ENCODE measurements around the gene VAPB. TPM values are rescaled to one million over a fixed set of nuclear protein-coding genes. Genes with fewer than 3 reads are reported as not detected.

VAPB gene
- total RNA-seq, 4 donors from 2014 or later = 10.9 to 20.4 (median 17.9) TPM

- Histone ChIP-seq H3K4me3 (no peak overlapping the region), H3K27ac (no peak overlapping the region), H3K36me3 (no peaks in the 10 kb centered on the region), H3K27me3 (peaks cover 6% of the 10 kb centered on the region), H3K9me3 (no peaks in the 10 kb centered on the region), H3K4me1 (no peaks in the 10 kb centered on the region)
- 70% methylated on average over 7 of the region's 7 CpGs for WGBS
- TF ChIP-seq, protein P1, sequence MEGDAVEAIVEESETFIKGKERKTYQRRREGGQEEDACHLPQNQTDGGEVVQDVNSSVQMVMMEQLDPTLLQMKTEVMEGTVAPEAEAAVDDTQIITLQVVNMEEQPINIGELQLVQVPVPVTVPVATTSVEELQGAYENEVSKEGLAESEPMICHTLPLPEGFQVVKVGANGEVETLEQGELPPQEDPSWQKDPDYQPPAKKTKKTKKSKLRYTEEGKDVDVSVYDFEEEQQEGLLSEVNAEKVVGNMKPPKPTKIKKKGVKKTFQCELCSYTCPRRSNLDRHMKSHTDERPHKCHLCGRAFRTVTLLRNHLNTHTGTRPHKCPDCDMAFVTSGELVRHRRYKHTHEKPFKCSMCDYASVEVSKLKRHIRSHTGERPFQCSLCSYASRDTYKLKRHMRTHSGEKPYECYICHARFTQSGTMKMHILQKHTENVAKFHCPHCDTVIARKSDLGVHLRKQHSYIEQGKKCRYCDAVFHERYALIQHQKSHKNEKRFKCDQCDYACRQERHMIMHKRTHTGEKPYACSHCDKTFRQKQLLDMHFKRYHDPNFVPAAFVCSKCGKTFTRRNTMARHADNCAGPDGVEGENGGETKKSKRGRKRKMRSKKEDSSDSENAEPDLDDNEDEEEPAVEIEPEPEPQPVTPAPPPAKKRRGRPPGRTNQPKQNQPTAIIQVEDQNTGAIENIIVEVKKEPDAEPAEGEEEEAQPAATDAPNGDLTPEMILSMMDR (IDR thresholded peaks at IDR 0.05) = no peak
- TF ChIP-seq POLR2A (IDR thresholded peaks at IDR 0.05) = no peak
- no peak for TF ChIP-seq POLR2AphosphoS5 (IDR thresholded peaks at IDR 0.05)
- no peak for TF ChIP-seq EP300 (IDR thresholded peaks at IDR 0.05)
- DNase-seq (ENCODE audit: low spot score in 2 of 2) = no peak
These were observed 11.1 kb upstream of the VAPB start for GRCh38 chr20:58377766-58378401.

DNA sequence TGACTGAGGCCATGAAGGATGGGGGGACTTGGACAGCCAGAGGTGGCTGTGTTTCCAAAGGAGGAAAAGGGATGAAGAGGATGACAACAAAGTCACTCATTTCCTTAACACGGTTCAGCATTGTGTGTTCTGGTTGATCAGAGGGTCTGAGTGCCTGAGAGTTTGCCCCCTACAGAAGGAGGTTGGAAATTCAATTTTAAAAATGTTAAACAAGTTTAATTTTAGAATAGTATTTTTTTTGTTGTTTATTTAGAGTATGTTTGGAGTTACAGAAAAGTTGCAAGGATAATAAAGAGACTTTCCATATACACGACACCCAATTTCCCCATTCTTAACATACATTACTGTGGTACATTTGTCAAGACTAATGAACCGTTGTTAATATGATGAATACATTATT lies 10.3 kb upstream of the VAPB start:
- H3K27ac ChIP-seq = no peak overlapping the region
- TF ChIP-seq POLR2AphosphoS5 (IDR thresholded peaks at IDR 0.05) (no peak), POLR2A (IDR thresholded peaks at IDR 0.05) (no peak), EP300 (IDR thresholded peaks at IDR 0.05) (no peak)
- TF ChIP-seq, protein P1 (IDR thresholded peaks at IDR 0.05) = no peak
- H3K9me3 ChIP-seq = no peaks in the 10 kb centered on the region
- H3K4me3 ChIP-seq = no peak overlapping the region
- peaks cover 6% of the 10 kb centered on the region for H3K27me3 ChIP-seq
- no peaks in the 10 kb centered on the region for H3K4me1 ChIP-seq
- WGBS = 61% methylated on average over 3 of the region's 3 CpGs
- no peak for DNase-seq (ENCODE audit: low spot score in 2 of 2)
- no peaks in the 10 kb centered on the region for H3K36me3 ChIP-seq

- 94% methylated on average over 7 of the region's 7 CpGs for WGBS
- no peak overlapping the region for H3K4me3 ChIP-seq
These were observed 7.4 kb upstream of the VAPB start for GRCh38 chr20:58381627-58382026.

DNA sequence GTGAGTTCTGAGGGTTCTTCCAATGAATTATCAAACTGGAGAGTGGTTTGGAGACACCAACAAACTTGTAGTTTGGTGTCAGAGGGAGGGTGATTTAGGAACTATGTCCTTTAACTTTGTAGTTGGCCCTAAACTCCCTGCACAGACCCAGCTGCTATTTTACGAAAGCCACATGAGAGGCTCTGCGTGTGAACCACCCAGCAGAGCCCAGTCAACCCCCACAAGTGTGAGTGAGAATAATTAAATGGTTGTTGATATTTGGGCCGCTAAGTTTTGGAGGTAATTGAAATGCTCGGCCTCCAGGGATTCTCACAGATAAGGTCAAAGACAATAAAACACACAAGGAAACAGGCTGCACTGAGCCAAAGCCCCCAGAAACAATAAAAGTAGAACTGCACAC lies 6.9 kb upstream of the VAPB start:
- no peak overlapping the region for H3K4me3 ChIP-seq
- peaks cover 11% of the 10 kb centered on the region for H3K27me3 ChIP-seq
- no peak overlapping the region for H3K27ac ChIP-seq
- H3K36me3 ChIP-seq = no peaks in the 10 kb centered on the region
- TF ChIP-seq, protein P1 (IDR thresholded peaks at IDR 0.05) = no peak
- TF ChIP-seq POLR2A (IDR thresholded peaks at IDR 0.05) (no peak), POLR2AphosphoS5 (IDR thresholded peaks at IDR 0.05) (no peak), EP300 (IDR thresholded peaks at IDR 0.05) (no peak)
- no peaks in the 10 kb centered on the region for H3K4me1 ChIP-seq
- H3K9me3 ChIP-seq = no peaks in the 10 kb centered on the region
- DNase-seq (ENCODE audit: low spot score in 2 of 2) = no peak
- WGBS = 84% methylated on average over 4 of the region's 4 CpGs

More at GRCh38 chr20:58381627-58382026, 7.4 kb upstream of the VAPB start:
- H3K9me3 ChIP-seq = no peaks in the 10 kb centered on the region
- DNase-seq (ENCODE audit: low spot score in 2 of 2) = no peak
- no peak overlapping the region for H3K27ac ChIP-seq
- H3K4me1 ChIP-seq = no peaks in the 10 kb centered on the region
- TF ChIP-seq, protein P1 (IDR thresholded peaks at IDR 0.05) = no peak
- TF ChIP-seq POLR2AphosphoS5 (IDR thresholded peaks at IDR 0.05) (no peak), POLR2A (IDR thresholded peaks at IDR 0.05) (no peak), EP300 (IDR thresholded peaks at IDR 0.05) (no peak)
- H3K27me3 ChIP-seq = peaks cover 11% of the 10 kb centered on the region
- H3K36me3 ChIP-seq = no peaks in the 10 kb centered on the region

DNA sequence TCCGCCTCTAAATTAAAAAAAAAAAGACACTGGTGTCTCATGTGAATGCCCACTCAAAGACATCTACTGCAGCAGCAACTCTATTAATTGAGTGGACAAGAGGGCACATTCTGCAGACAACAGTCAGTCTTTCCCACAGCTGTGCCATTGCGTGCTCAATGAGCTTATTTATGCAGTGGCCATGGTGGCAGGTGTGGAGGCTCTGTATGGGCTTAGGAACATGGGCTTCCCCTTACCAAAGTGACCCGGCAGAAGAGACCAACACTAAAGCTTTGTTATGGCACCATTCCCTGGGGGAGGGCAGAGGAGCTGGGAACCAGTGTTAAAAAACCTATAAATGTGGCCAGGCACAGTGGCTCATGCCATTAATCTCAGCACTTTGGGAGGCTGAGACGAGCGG lies 4.2 kb upstream of the VAPB start:
- Histone ChIP-seq H3K36me3 (no peaks in the 10 kb centered on the region), H3K27ac (no peak overlapping the region), H3K4me3 (no peak overlapping the region), H3K9me3 (no peaks in the 10 kb centered on the region), H3K4me1 (peaks cover 3% of the 10 kb centered on the region), H3K27me3 (peaks cover 11% of the 10 kb centered on the region)
- TF ChIP-seq, protein P1 (IDR thresholded peaks at IDR 0.05) = no peak
- no peak for TF ChIP-seq POLR2AphosphoS5 (IDR thresholded peaks at IDR 0.05)
- TF ChIP-seq POLR2A (IDR thresholded peaks at IDR 0.05) = no peak
- TF ChIP-seq EP300 (IDR thresholded peaks at IDR 0.05) = no peak
- WGBS = 100% methylated on average over 4 of the region's 5 CpGs
- DNase-seq (ENCODE audit: low spot score in 2 of 2) = no peak
